TTC549 (cell line): ENCODE data around the gene CELSR1.
"Not testable (repeated sequence)": the region's sequence is repeated elsewhere in the genome, so short reads cannot be mapped to it uniquely, and the experiment has no call there.

Source experiments
- FAIRE-seq: peaks from 2 replicates; lab custom pipeline; 2012; peaks lifted over from hg19 to GRCh38; lab: Jason Lieb, UNC

The CELSR1 gene

DNA sequence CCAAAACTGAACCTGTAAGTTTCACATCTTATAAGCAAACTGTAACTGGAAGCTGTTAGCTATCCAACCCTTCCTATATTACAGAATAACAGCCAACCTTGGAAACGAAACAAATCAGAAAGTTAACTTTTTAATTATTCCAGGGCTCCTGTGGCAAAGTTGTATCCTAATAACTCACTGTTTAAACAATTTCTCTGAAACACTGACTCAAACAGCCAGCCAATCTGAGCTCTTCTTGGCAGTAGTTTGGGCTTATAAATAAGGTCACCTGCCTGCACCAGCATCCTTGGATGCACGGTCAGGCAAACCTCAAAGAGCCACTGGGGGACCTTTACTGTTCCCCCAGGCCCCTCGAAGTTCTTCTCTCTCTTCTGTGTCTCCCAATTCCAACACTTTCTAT is 5.0 kb downstream of the CELSR1 start:
- no peak for FAIRE-seq

DNA sequence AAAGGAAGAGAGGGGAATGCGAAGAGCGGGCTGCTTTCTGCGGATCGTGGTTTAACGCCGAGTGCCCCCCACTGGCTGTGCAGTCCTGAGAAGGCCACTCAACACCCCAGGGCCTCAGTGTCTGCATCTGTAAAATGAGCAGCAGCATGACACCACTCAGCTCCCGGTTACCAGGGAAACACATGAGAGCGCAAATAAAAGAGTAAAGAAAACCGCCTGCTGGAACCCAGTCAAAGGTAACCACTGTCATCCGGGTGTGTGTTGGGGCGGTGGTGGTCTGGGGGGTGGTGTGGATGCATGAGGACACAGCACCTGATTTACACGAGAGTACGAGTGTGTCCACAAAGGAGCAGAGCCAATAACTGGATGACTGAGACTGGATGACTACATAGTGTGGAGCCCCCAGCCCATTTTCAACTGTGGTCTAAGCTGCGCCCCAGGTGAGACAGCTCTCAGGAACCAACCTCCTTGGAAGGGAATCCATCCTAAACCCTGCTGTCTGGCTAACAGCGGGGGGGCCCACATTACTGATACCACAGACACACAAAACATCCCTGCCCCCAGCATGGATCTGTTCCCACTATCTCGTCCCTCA is 5.7 kb downstream of the CELSR1 start:
- no peak for FAIRE-seq

GRCh38 chr22:46528121-46528610 is 9.3 kb downstream of the CELSR1 start:
- no peak for FAIRE-seq

- no peak for FAIRE-seq
Measured at GRCh38 chr22:46526244-46526839, 11.1 kb downstream of the CELSR1 start.

DNA sequence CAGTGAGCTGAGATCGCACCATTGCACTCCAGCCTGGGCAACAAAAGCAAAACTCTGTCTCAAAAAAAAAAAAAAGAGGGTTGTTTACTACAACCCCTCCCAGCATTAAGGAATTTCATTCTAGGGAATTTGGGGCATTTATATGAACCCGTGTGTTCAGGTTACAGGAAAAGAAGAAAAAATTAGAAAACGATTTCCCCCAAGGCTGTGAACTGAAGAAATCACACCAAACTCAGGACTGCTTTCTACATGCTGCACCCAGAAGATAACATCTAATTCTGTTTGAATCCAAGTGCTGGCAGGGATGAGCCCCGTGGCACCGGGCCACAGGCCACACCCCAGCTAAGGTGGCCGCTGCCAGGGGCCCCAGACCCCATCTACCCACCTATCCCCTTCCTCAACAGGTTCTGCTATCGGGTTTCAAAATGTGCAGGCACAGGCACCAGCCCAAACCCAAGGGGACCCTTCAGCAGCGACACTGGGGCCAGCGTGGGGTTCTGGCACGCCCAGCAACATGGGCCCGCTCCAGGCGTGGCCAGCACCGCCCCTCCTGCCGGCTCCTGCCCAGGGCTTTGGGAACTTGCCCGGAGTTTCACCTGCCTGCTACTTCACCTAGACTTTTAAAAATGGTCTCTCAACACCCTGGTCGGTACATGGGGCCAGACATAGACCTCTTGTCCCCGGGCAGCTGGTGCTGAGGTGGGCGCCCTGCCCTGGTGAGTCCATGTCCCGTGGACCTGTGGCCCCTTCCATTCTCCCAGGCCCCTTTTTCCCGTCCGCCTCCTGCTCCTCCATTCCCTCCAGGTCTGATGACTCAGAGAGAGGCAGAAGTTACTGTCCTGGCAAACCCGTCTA is 11.8 kb downstream of the CELSR1 start:
- FAIRE-seq, result no peak

- no peak for FAIRE-seq
Measured at GRCh38 chr22:46524203-46524740, 13.1 kb downstream of the CELSR1 start.

- no peak for FAIRE-seq
Measured at GRCh38 chr22:46522797-46523196, 14.6 kb downstream of the CELSR1 start.

DNA sequence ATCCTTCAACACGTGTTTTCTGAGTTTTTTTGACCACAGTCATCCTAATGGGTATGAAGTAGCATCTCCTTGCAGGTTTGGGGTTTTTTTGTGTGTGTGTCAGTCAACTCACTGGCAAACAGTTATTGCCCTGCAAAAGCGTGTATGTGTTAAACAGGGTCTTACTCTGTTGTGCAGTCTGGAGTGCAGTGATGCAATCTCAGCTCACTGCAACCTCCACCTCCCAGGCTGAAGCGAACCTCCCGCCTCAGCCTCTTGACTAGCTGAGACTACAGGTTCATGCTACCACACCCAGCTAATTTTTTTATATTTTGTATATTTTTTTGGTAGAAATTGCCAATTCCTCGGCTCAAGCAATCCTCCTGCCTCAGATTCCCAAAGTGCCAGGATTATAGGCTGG is 15.4 kb downstream of the CELSR1 start:
- no peak for FAIRE-seq

DNA sequence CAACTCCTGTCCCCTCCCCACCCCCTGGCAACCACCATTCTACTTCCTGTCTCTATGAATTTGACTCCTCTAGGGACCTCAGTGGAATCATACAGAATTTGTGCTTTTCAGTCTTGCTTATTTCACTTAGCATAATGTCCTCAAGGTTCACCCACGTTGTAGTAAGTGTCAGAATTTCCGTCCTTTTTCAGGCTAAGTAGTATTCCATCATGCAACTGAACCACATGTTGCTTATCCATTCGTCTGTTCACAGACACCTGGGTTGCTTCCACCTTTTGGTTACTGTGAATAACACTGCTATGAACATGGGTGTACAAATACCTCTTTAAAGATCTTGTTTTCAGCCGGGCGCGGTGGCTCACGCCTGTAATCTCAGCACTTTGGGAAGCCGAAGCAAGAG is 16.5 kb downstream of the CELSR1 start:
- no peak for FAIRE-seq

DNA sequence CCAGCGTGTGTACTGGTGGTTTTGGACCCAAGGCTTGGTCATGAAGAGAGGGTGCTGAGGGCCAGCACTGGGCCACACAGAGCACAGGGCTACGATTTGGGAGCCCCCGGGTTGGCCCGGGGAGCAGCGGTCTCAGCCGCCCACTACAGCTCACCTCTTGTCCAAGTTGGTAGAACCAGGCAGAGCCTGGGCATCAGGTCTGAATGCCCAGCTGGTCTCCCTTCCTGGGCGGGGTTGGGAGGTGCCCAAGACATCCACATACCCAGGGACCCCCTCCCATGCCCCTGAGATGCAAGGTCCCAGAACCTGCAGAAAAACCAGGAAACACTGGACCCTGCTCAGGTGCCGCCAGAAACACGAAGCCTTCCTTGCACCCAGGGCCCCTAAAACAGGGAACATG is 18.0 kb downstream of the CELSR1 start:
- no peak for FAIRE-seq

DNA sequence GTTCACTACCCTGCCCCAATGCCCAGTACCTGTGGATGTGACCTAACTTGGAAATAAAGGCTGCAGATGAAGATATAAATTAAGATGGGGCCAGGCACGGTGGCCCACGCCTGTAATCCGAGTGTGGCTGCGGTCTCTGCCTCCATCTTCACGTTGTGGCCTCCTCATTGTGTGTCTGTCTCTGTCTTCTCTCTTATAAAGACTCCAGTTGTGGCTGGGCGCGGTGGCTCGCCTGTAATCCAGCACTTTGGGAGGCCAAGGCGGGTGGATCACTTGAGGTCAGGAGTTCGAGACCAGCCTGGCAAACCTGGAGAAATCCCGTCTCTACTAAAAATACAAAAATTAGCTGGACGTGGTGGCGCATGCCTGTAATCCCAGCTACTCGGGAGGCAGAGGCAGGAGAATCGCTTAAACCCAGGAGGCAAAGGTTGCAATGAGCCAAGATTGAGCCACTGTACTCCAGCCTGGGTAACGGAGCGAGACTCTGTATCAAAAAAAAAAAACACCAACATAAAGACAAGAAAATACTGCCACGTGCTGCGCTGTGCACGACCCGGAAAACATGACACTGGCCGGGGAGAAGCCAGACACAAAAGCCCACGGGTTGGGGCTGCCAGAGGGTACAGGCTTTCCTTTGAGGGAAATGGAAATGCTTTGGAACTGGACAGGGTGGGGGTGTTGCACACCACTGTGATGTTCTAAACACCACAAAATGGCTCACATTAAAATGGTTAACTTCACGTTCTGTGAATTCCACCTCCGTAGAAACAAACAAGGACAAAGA is 18.7 kb downstream of the CELSR1 start:
- no peak for FAIRE-seq

GRCh38 chr22:46518038-46518437 is 19.4 kb downstream of the CELSR1 start:
- FAIRE-seq, result no peak

- FAIRE-seq, result no peak
Measured at GRCh38 chr22:46517255-46517761, 20.1 kb downstream of the CELSR1 start.

DNA sequence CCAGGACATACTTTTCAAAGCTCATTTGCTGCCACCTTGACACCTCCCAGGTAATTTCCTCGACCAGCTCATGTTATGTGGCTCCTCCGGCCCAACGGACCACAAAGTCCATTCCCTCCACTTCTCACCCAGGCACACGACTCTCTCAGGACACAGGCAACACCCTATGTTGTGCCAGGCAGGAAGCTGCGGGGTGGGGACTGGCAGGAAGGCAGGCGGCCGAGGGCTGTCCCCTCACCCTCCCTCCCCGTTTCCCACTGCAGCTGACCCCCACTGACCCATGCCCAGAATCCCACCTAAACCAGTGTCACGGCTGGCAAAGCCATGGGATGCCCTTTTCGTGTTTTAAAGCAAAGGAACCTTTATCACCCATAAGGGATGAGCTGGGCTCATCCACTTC is 20.8 kb downstream of the CELSR1 start:
- no peak for FAIRE-seq

DNA sequence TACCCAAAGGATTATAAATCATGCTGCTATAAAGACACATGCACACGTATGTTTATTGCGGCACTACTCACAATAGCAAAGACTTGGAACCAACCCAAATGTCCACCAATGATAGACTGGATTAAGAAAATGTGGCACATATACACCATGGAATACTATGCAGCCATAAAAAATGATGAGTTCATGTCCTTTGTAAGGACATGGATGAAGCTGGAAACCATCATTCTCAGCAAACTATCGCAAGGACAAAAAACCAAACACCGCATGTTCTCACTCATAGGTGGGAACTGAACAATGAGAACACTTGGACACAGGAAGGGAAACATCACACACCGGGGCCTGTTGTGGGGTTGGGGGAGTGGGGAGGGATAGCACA is 21.3 kb downstream of the CELSR1 start:
- not testable (repeated sequence) for FAIRE-seq

GRCh38 chr22:46515208-46516111 is 22.0 kb downstream of the CELSR1 start:
- no peak for FAIRE-seq

- no peak for FAIRE-seq
Measured at GRCh38 chr22:46514592-46515207, 22.7 kb downstream of the CELSR1 start.

GRCh38 chr22:46513908-46514550 is 23.4 kb downstream of the CELSR1 start:
- no peak for FAIRE-seq

GRCh38 chr22:46512683-46513082 is 24.7 kb downstream of the CELSR1 start:
- no peak for FAIRE-seq

- FAIRE-seq, result no peak
Measured at GRCh38 chr22:46512039-46512370, 25.4 kb downstream of the CELSR1 start.
